ENCODE results near the gene AGAP5. TPM values are rescaled to one million over a fixed set of nuclear protein-coding genes. Genes with fewer than 3 reads are reported as not detected.
A peak's percentile ranks its signal among the peaks of the same experiment; 100 is the strongest.
"Not testable (repeated sequence)": the region's sequence is repeated elsewhere in the genome, so short reads cannot be mapped to it uniquely, and the experiment has no call there.

The AGAP5 gene
- total and polyA plus RNA-seq, 5 donors = 2.8 to 4.6 (median 3.5) TPM

- H3K27ac ChIP-seq (ENCODE audit: low read length); intact Hi-C loops (cut with DNase I); H3K27me3 ChIP-seq (ENCODE audit: control insufficient read depth, insufficient read depth); H3K4me3 ChIP-seq (ENCODE audit: low read length); DNase-seq; ATAC-seq; H3K4me1 ChIP-seq (ENCODE audit: control insufficient read depth, insufficient read depth, low read length); H3K9me3 ChIP-seq (ENCODE audit: control insufficient read depth, low read length): not testable (repeated sequence)
- 83% methylated on average over 13 of the region's 20 CpGs for WGBS
These were observed 23.4 kb downstream of the AGAP5 start for GRCh38 chr10:73674546-73674945.

GRCh38 chr10:73668378-73668777, 29.5 kb downstream of the AGAP5 start:
- ATAC-seq; H3K27me3 ChIP-seq (ENCODE audit: control insufficient read depth, insufficient read depth); intact Hi-C loops (cut with DNase I); H3K27ac ChIP-seq (ENCODE audit: low read length); H3K4me3 ChIP-seq (ENCODE audit: low read length); DNase-seq; H3K9me3 ChIP-seq (ENCODE audit: control insufficient read depth, low read length); H3K4me1 ChIP-seq (ENCODE audit: control insufficient read depth, insufficient read depth, low read length): not testable (repeated sequence)
- WGBS = 89% methylated on average over 2 of the region's 4 CpGs

- H3K4me1 ChIP-seq (ENCODE audit: control insufficient read depth, insufficient read depth, low read length); H3K27me3 ChIP-seq (ENCODE audit: control insufficient read depth, insufficient read depth); H3K4me3 ChIP-seq (ENCODE audit: low read length); ATAC-seq; DNase-seq; H3K9me3 ChIP-seq (ENCODE audit: control insufficient read depth, low read length); intact Hi-C loops (cut with DNase I); H3K27ac ChIP-seq (ENCODE audit: low read length): not testable (repeated sequence)
- 56% methylated on average over 4 of the region's 5 CpGs for WGBS
These were observed 31.6 kb downstream of the AGAP5 start for GRCh38 chr10:73666153-73666809.

- DNase-seq; H3K27me3 ChIP-seq (ENCODE audit: control insufficient read depth, insufficient read depth); H3K4me1 ChIP-seq (ENCODE audit: control insufficient read depth, insufficient read depth, low read length); intact Hi-C loops (cut with DNase I); ATAC-seq; H3K4me3 ChIP-seq (ENCODE audit: low read length); H3K27ac ChIP-seq (ENCODE audit: low read length); H3K9me3 ChIP-seq (ENCODE audit: control insufficient read depth, low read length): not testable (repeated sequence)
- WGBS = 79% methylated on average over 3 of the region's 3 CpGs
These were observed 32.3 kb downstream of the AGAP5 start for GRCh38 chr10:73665581-73665980.

- H3K4me1 ChIP-seq (ENCODE audit: control insufficient read depth, insufficient read depth, low read length); H3K9me3 ChIP-seq (ENCODE audit: control insufficient read depth, low read length); H3K27ac ChIP-seq (ENCODE audit: low read length); H3K4me3 ChIP-seq (ENCODE audit: low read length); DNase-seq; intact Hi-C loops (cut with DNase I); ATAC-seq; H3K27me3 ChIP-seq (ENCODE audit: control insufficient read depth, insufficient read depth): not testable (repeated sequence)
- 79% methylated on average over 13 of the region's 13 CpGs for WGBS
These were observed 33.5 kb downstream of the AGAP5 start for GRCh38 chr10:73664156-73665040.

GRCh38 chr10:73663621-73664020, 34.3 kb downstream of the AGAP5 start:
- H3K4me1 ChIP-seq (ENCODE audit: control insufficient read depth, insufficient read depth, low read length); H3K4me3 ChIP-seq (ENCODE audit: low read length); ATAC-seq; H3K9me3 ChIP-seq (ENCODE audit: control insufficient read depth, low read length); DNase-seq; intact Hi-C loops (cut with DNase I); H3K27ac ChIP-seq (ENCODE audit: low read length); H3K27me3 ChIP-seq (ENCODE audit: control insufficient read depth, insufficient read depth): not testable (repeated sequence)
- WGBS = 81% methylated on average over 10 of the region's 10 CpGs

GRCh38 chr10:73662705-73663104, 35.2 kb downstream of the AGAP5 start:
- intact Hi-C loops (cut with DNase I); DNase-seq; ATAC-seq; H3K27me3 ChIP-seq (ENCODE audit: control insufficient read depth, insufficient read depth); H3K4me3 ChIP-seq (ENCODE audit: low read length); H3K4me1 ChIP-seq (ENCODE audit: control insufficient read depth, insufficient read depth, low read length); H3K9me3 ChIP-seq (ENCODE audit: control insufficient read depth, low read length); H3K27ac ChIP-seq (ENCODE audit: low read length): not testable (repeated sequence)
- 85% methylated on average over 7 of the region's 7 CpGs for WGBS

GRCh38 chr10:73655990-73656298, 42.0 kb downstream of the AGAP5 start, which contains the start of gene SYNPO2L:
Gene SYNPO2L, minus strand, starts transcription at chr10:73656029. Its CDS starts 107 bp downstream, at chr10:73655922.
- Histone ChIP-seq H3K4me3 (ENCODE audit: low read length) (peak within 1 kb of the TSS; percentile 80), H3K9me3 (ENCODE audit: control insufficient read depth, low read length) (no peaks in the 10 kb centered on the region), H3K27ac (ENCODE audit: low read length) (peak within 1 kb of the TSS; percentile 99), H3K4me1 (ENCODE audit: control insufficient read depth, insufficient read depth, low read length) (peaks cover 2% of the 10 kb centered on the region), H3K27me3 (ENCODE audit: control insufficient read depth, insufficient read depth) (no peaks in the 10 kb centered on the region)
- 45% methylated on average over 5 of the region's 5 CpGs for WGBS
- intact Hi-C loops (cut with DNase I) = no loop called here
- ATAC-seq (peak; percentile 79 to 80), DNase-seq (peak; percentile 44 to 78 (median 74))

GRCh38 chr10:73655257-73655989, 42.5 kb downstream of the AGAP5 start:
- Histone ChIP-seq H3K4me1 (ENCODE audit: control insufficient read depth, insufficient read depth, low read length) (peaks cover 2% of the 10 kb centered on the region), H3K27ac (ENCODE audit: low read length) (peak overlapping the region; percentile 99), H3K9me3 (ENCODE audit: control insufficient read depth, low read length) (no peaks in the 10 kb centered on the region), H3K4me3 (ENCODE audit: low read length) (peak overlapping the region; percentile 80), H3K27me3 (ENCODE audit: control insufficient read depth, insufficient read depth) (no peaks in the 10 kb centered on the region)
- DNase-seq = no peak
- intact Hi-C loops (cut with DNase I) = no loop called here
- ATAC-seq = no peak
- 49% methylated on average over 12 of the region's 12 CpGs for WGBS

GRCh38 chr10:73653701-73654100, 44.2 kb downstream of the AGAP5 start:
- peaks cover 2% of the 10 kb centered on the region for H3K4me1 ChIP-seq (ENCODE audit: control insufficient read depth, insufficient read depth, low read length)
- DNase-seq = no peak
- WGBS = 40% methylated on average over 3 of the region's 3 CpGs
- no peaks in the 10 kb centered on the region for H3K27me3 ChIP-seq (ENCODE audit: control insufficient read depth, insufficient read depth)
- intact Hi-C loops (cut with DNase I) = loop anchor here in 1 of 4 donors (5.0 kb wide), 1 partner anchor 89 kb away; the partner anchor contains the start of gene SEC24C
- peak overlapping the region; percentile 80 for H3K4me3 ChIP-seq (ENCODE audit: low read length)
- peak overlapping the region; percentile 95 for H3K27ac ChIP-seq (ENCODE audit: low read length)
- no peak for ATAC-seq
- no peaks in the 10 kb centered on the region for H3K9me3 ChIP-seq (ENCODE audit: control insufficient read depth, low read length)
